Activated T-cell treated with anti-CD3 and anti-CD28 coated beads for 4 hours (primary cell): ENCODE data around the gene TFG.

Source experiments
- DNase-seq: peaks from one replicate; pipeline ENCODE4 v3.0.0-alpha.2; 2020

TFG gene

GRCh38 chr3:100759950-100760349 is 50.7 kb downstream of the TFG start:
- DNase-seq: no peak

- no peak for DNase-seq
Observed at GRCh38 chr3:100760377-100760776, 51.1 kb downstream of the TFG start.

- no peak for DNase-seq
Observed at GRCh38 chr3:100761211-100761942, 52.1 kb downstream of the TFG start.

GRCh38 chr3:100761951-100762350 is 52.7 kb downstream of the TFG start:
- no peak for DNase-seq

- DNase-seq: no peak
Observed at GRCh38 chr3:100765437-100765975, 56.2 kb downstream of the TFG start.

- no peak for DNase-seq
Observed at GRCh38 chr3:100766069-100766468, 56.8 kb downstream of the TFG start.

GRCh38 chr3:100769693-100770092 is 60.4 kb downstream of the TFG start:
- DNase-seq: no peak

- no peak for DNase-seq
Observed at GRCh38 chr3:100775226-100775625, 65.9 kb downstream of the TFG start.

GRCh38 chr3:100775669-100776068 is 66.4 kb downstream of the TFG start:
- DNase-seq: no peak

- DNase-seq: no peak
Observed at GRCh38 chr3:100776097-100776729, 66.9 kb downstream of the TFG start.

- no peak for DNase-seq
Observed at GRCh38 chr3:100776746-100777145, 67.5 kb downstream of the TFG start.

GRCh38 chr3:100777271-100777670 is 68.0 kb downstream of the TFG start:
- DNase-seq: no peak

- no peak for DNase-seq
Observed at GRCh38 chr3:100779480-100779879, 70.2 kb downstream of the TFG start.

- DNase-seq: no peak
Observed at GRCh38 chr3:100780071-100780622, 70.9 kb downstream of the TFG start.

- no peak for DNase-seq
Observed at GRCh38 chr3:100781301-100781700, 72.0 kb downstream of the TFG start.

- no peak for DNase-seq
Observed at GRCh38 chr3:100782348-100782747, 73.1 kb downstream of the TFG start.

- no peak for DNase-seq
Observed at GRCh38 chr3:100782906-100783305, 73.6 kb downstream of the TFG start.

GRCh38 chr3:100783619-100784018 is 74.3 kb downstream of the TFG start:
- DNase-seq: no peak

- DNase-seq: no peak
Observed at GRCh38 chr3:100789579-100789978, 80.3 kb downstream of the TFG start.

- DNase-seq: no peak
Observed at GRCh38 chr3:100796556-100796955, 87.3 kb downstream of the TFG start.

GRCh38 chr3:100798012-100798411 is 88.7 kb downstream of the TFG start:
- no peak for DNase-seq
